Measurements from ENCODE around the gene TLCD2. TPM values are rescaled to one million over a fixed set of nuclear protein-coding genes. Genes with fewer than 3 reads are reported as not detected.

The TLCD2 gene
- total RNA-seq, 1 donor, result 4.7 TPM

GRCh38 chr17:1730326-1731193, 20.4 kb upstream of the TLCD2 start:
- peaks cover 3% of the 10 kb centered on the region for H4K20me1 ChIP-seq (ENCODE audit: insufficient read depth, low read length)
- H3K79me2 ChIP-seq (ENCODE audit: insufficient read depth, low read length), result peaks cover 32% of the 10 kb centered on the region

GRCh38 chr17:1729966-1730325, 19.8 kb upstream of the TLCD2 start:
- Histone ChIP-seq H3K4me1 (ENCODE audit: insufficient read depth, low read length) (peaks cover 5% of the 10 kb centered on the region), H3K79me2 (ENCODE audit: insufficient read depth, low read length) (peaks cover 38% of the 10 kb centered on the region), H3K4me2 (ENCODE audit: insufficient read depth, low read length) (no peak overlapping the region), H3K27me3 (ENCODE audit: insufficient read depth, low read length) (no peaks in the 10 kb centered on the region), H3K4me3 (ENCODE audit: insufficient read depth, low read length) (no peak overlapping the region), H2AFZ (ENCODE audit: low read length) (no peak overlapping the region), H4K20me1 (ENCODE audit: insufficient read depth, low read length) (peaks cover 7% of the 10 kb centered on the region), H3K36me3 (ENCODE audit: insufficient read depth, low read length) (peaks cover 25% of the 10 kb centered on the region), H3K27ac (ENCODE audit: low read depth, low read length) (no peak overlapping the region), H3K9me3 (ENCODE audit: low read depth, low read length) (no peaks in the 10 kb centered on the region)
- no peak for TF ChIP-seq CTCF (IDR thresholded peaks at IDR 0.05; ENCODE audit: extremely low read depth, low read depth, low read length)
- DNase-seq (ENCODE audit: insufficient read length, low spot score, missing footprints), result no peak

More at GRCh38 chr17:1730326-1731193, 20.4 kb upstream of the TLCD2 start:
- Histone ChIP-seq H3K27ac (ENCODE audit: low read depth, low read length) (peak overlapping the region; percentile 48), H2AFZ (ENCODE audit: low read length) (no peak overlapping the region), H3K27me3 (ENCODE audit: insufficient read depth, low read length) (no peaks in the 10 kb centered on the region), H3K36me3 (ENCODE audit: insufficient read depth, low read length) (peaks cover 25% of the 10 kb centered on the region), H3K4me3 (ENCODE audit: insufficient read depth, low read length) (no peak overlapping the region), H3K4me2 (ENCODE audit: insufficient read depth, low read length) (no peak overlapping the region), H3K4me1 (ENCODE audit: insufficient read depth, low read length) (no peaks in the 10 kb centered on the region), H3K9me3 (ENCODE audit: low read depth, low read length) (no peaks in the 10 kb centered on the region)
- DNase-seq (ENCODE audit: insufficient read length, low spot score, missing footprints), result peak; percentile 96
- TF ChIP-seq CTCF (IDR thresholded peaks at IDR 0.05; ENCODE audit: extremely low read depth, low read depth, low read length), result no peak

- no peak overlapping the region for H3K4me2 ChIP-seq (ENCODE audit: insufficient read depth, low read length)
These were observed 17.9 kb upstream of the TLCD2 start for GRCh38 chr17:1727876-1728630.

More at GRCh38 chr17:1727876-1728630, 17.9 kb upstream of the TLCD2 start:
- H3K27ac ChIP-seq (ENCODE audit: low read depth, low read length), result no peak overlapping the region
- TF ChIP-seq CTCF (IDR thresholded peaks at IDR 0.05; ENCODE audit: extremely low read depth, low read depth, low read length), result no peak
- DNase-seq (ENCODE audit: insufficient read length, low spot score, missing footprints), result no peak
- peaks cover 7% of the 10 kb centered on the region for H4K20me1 ChIP-seq (ENCODE audit: insufficient read depth, low read length)
- H3K4me3 ChIP-seq (ENCODE audit: insufficient read depth, low read length), result no peak overlapping the region
- no peaks in the 10 kb centered on the region for H3K9me3 ChIP-seq (ENCODE audit: low read depth, low read length)
- no peaks in the 10 kb centered on the region for H3K27me3 ChIP-seq (ENCODE audit: insufficient read depth, low read length)
- peaks cover 21% of the 10 kb centered on the region for H3K36me3 ChIP-seq (ENCODE audit: insufficient read depth, low read length)
- peaks cover 8% of the 10 kb centered on the region for H3K4me1 ChIP-seq (ENCODE audit: insufficient read depth, low read length)
- peaks cover 45% of the 10 kb centered on the region for H3K79me2 ChIP-seq (ENCODE audit: insufficient read depth, low read length)
- H2AFZ ChIP-seq (ENCODE audit: low read length), result no peak overlapping the region
